SH-SY5Y (cell line): Measurements from ENCODE around the gene MID1.

ENCODE experiments used
- GATA2 ChIP-seq: IDR thresholded peaks from 2 replicates; pipeline ENCODE4 v1.6.1; 2011; ENCODE audit warnings: mild to moderate bottlenecking, low read depth, low read length
- GATA3 ChIP-seq: IDR thresholded peaks from 2 replicates; pipeline ENCODE4 v1.6.1; 2011; ENCODE audit warnings: low read depth, mild to moderate bottlenecking, low read length, moderate library complexity

GRCh38 chrX:10611441-10612090, 8.8 kb downstream of the MID1 start:
- TF ChIP-seq GATA3 (no peak), GATA2 (no peak)
